Naive thymus-derived CD4-positive, alpha-beta T cell (primary cell): ENCODE data around the gene MKNK1. TPM values are rescaled to one million over a fixed set of nuclear protein-coding genes. Genes with fewer than 3 reads are reported as not detected.

ENCODE experiments used
- ATAC-seq: fragments of 150-1000 bp; cut with Tn5 transposase; 2 replicates; pipeline ENCODE4 v1.10.0; 2021; ENCODE audit warnings: mild to moderate bottlenecking, moderate library complexity
- CTCF ChIA-PET: fragments of 350-600 bp; sonication (Branson Sonifier 250); formaldehyde crosslinking; loops from one replicate; lab custom pipeline; 2021; ENCODE audit warnings: antibody characterized with exemption; lab: Charles Lee
- POLR2A ChIA-PET: fragments of 350-600 bp; sonication (Branson Sonifier 250); formaldehyde crosslinking; loops from one replicate; lab custom pipeline; 2021; ENCODE audit warnings: antibody characterized with exemption, inconsistent platforms; lab: Charles Lee
- DNase-seq, 9 donors: peaks; one replicate each; pipeline versions ENCODE4 v3.0.0 to v3.0.0-alpha.2; 2020 to 2022; ENCODE audit warnings: mixed read lengths in 1 of 9
- H3K27ac ChIP-seq: one replicate; pipeline ENCODE4 v1.7.0; 2013; ENCODE audit warnings: mild to moderate bottlenecking, low read depth, low read length, moderate library complexity
- H3K27me3 ChIP-seq, 2 donors: one replicate each; pipeline ENCODE4 v1.7.0; 2013; ENCODE audit warnings: low read length in 2 of 2, mild to moderate bottlenecking in 2 of 2, moderate library complexity in 2 of 2; ENCODE audit not compliant: control insufficient read depth in 2 of 2, insufficient read depth in 2 of 2
- H3K36me3 ChIP-seq, 3 experiments: 1 replicate in 2 of 3; 2 replicates in 1 of 3; pipeline ENCODE4 v1.7.0; 2013; ENCODE audit warnings: low read length in 3 of 3, mild to moderate bottlenecking in 3 of 3, moderate library complexity in 1 of 3; ENCODE audit not compliant: insufficient read depth in 3 of 3, control insufficient read depth in 2 of 3
- H3K4me1 ChIP-seq, 2 donors: one replicate each; pipeline ENCODE4 v1.7.0; 2013; ENCODE audit warnings: low read length in 2 of 2, mild to moderate bottlenecking in 2 of 2, moderate library complexity in 1 of 2; ENCODE audit not compliant: control insufficient read depth in 2 of 2, insufficient read depth in 2 of 2
- H3K4me3 ChIP-seq: 2 replicates; pipeline ENCODE4 v1.7.0; 2013; ENCODE audit warnings: mild to moderate bottlenecking, low read length
- H3K9me3 ChIP-seq, 3 experiments: 1 replicate in 2 of 3; 2 replicates in 1 of 3; pipeline ENCODE4 v1.7.0; 2013; ENCODE audit warnings: low read length in 3 of 3; ENCODE audit not compliant: control insufficient read depth in 2 of 3
- H3K27ac Mint-ChIP-seq, 9 donors: one replicate each; pipeline ENCODE4 v1.8.0; 2020 to 2022; ENCODE audit warnings: mixed read lengths in 9 of 9, mild to moderate bottlenecking in 8 of 9, moderate library complexity in 5 of 9, inconsistent platforms in 2 of 9
- H3K27me3 Mint-ChIP-seq, 5 donors: one replicate each; pipeline ENCODE4 v1.8.0; 2021 to 2022; ENCODE audit warnings: mixed read lengths in 5 of 5, mild to moderate bottlenecking in 1 of 5
- H3K36me3 Mint-ChIP-seq, 5 donors: one replicate each; pipeline ENCODE4 v1.8.0; 2020 to 2022; ENCODE audit warnings: mixed read lengths in 5 of 5, mild to moderate bottlenecking in 3 of 5, inconsistent platforms in 1 of 5
- H3K4me1 Mint-ChIP-seq, 7 donors: one replicate each; pipeline ENCODE4 v1.8.0; 2020 to 2022; ENCODE audit warnings: mixed read lengths in 7 of 7, mild to moderate bottlenecking in 3 of 7, inconsistent platforms in 1 of 7
- H3K4me3 Mint-ChIP-seq, 10 donors: one replicate each; pipeline ENCODE4 v1.8.0; 2020 to 2022; ENCODE audit warnings: mild to moderate bottlenecking in 10 of 10, mixed read lengths in 10 of 10, moderate library complexity in 6 of 10, inconsistent platforms in 2 of 10
- H3K9me3 Mint-ChIP-seq, 11 donors: one replicate each; pipeline ENCODE4 v1.8.0; 2020 to 2022; ENCODE audit warnings: mixed read lengths in 11 of 11, mild to moderate bottlenecking in 4 of 11, inconsistent platforms in 1 of 11, moderate library complexity in 1 of 11
- intact Hi-C, 2 donors: fragments of 100-400 bp; cut with micrococcal nuclease; formaldehyde crosslinking; loops; one replicate each; pipeline ENCODE4 v1.15.1; 2023
- polyA plus RNA-seq, 2 donors: library from polyadenylated mRNA; unstranded; fragments of 300-500 nt; fragmentation: Illumina TruSeq; gene quantifications; one replicate each; pipeline ENCODE4 v1.2.3, GENCODE V29; 2021
- total RNA-seq, 6 experiments: library from RNA in 5 of 6; stranded (reverse) in 5 of 6; gene quantifications; 1 replicate in 5 of 6; 2 replicates in 1 of 6; pipeline ENCODE4 v1.2.3 and lab custom pipeline; 2021 to 2026

The MKNK1 gene
- total and polyA plus RNA-seq, 7 experiments from 2014 or later = 21.9 to 80.1 (median 53.3) TPM

- peaks cover 0 to 20% (median 8%) of the 10 kb centered on the region in 7 donors for H3K4me1 Mint-ChIP-seq
- no peak overlapping the region for H3K4me3 Mint-ChIP-seq
- H3K36me3 ChIP-seq = no peaks in the 10 kb centered on the region
- POLR2A ChIA-PET = no interaction called here
- no peak overlapping the region for H3K27ac Mint-ChIP-seq
- DNase-seq = no peak
- CTCF ChIA-PET = no interaction called here
- no peaks in the 10 kb centered on the region for H3K27me3 ChIP-seq
- peaks cover 0 to 3% (median 0%) of the 10 kb centered on the region in 5 donors for H3K36me3 Mint-ChIP-seq
- H3K9me3 ChIP-seq = no peaks in the 10 kb centered on the region
- peaks cover 0 to 3% (median 0%) of the 10 kb centered on the region in 11 donors for H3K9me3 Mint-ChIP-seq
- peaks cover 0 to 12% of the 10 kb centered on the region in 2 donors for H3K4me1 ChIP-seq
- ATAC-seq = no peak
- H3K27ac ChIP-seq = no peak overlapping the region
- peaks cover 11 to 25% (median 15%) of the 10 kb centered on the region in 5 donors for H3K27me3 Mint-ChIP-seq
- intact Hi-C loops = no loop called here
- H3K4me3 ChIP-seq = no peak overlapping the region
These were observed 53.3 kb downstream of the MKNK1 start for GRCh38 chr1:46550751-46551231.

- intact Hi-C loops = no loop called here
- ATAC-seq (peak; percentile 89), DNase-seq (peak in 3 of 9 donors; percentile 18 to 34 (median 31))
- Mint-ChIP-seq H3K4me3 (no peak overlapping the region), H3K9me3 (peaks cover 0 to 3% (median 0%) of the 10 kb centered on the region in 11 donors), H3K27me3 (peaks cover 19 to 33% (median 23%) of the 10 kb centered on the region in 5 donors), H3K36me3 (peaks cover 0 to 3% (median 0%) of the 10 kb centered on the region in 5 donors), H3K4me1 (peaks cover 0 to 20% (median 8%) of the 10 kb centered on the region in 7 donors), H3K27ac (peak overlapping the region in 6 of 9 donors; percentile 1 to 74 (median 43))
- Histone ChIP-seq H3K27me3 (peaks cover 4 to 5% of the 10 kb centered on the region in 2 donors), H3K4me1 (peaks cover 0 to 12% of the 10 kb centered on the region in 2 donors), H3K36me3 (no peaks in the 10 kb centered on the region), H3K4me3 (no peak overlapping the region), H3K9me3 (no peaks in the 10 kb centered on the region), H3K27ac (no peak overlapping the region)
- POLR2A ChIA-PET = no interaction called here
- CTCF ChIA-PET = interaction anchor here (0.7 kb wide), 1 partner anchor 17 kb away, joined by 3 read pairs; no protein-coding TSS in a partner anchor
These were observed 54.1 kb downstream of the MKNK1 start for GRCh38 chr1:46549697-46550681.

GRCh38 chr1:46547481-46548383, 56.3 kb downstream of the MKNK1 start:
- Mint-ChIP-seq H3K27ac (no peak overlapping the region), H3K27me3 (peaks cover 40 to 49% (median 43%) of the 10 kb centered on the region in 5 donors), H3K4me3 (no peak overlapping the region), H3K36me3 (peaks cover 0 to 3% (median 0%) of the 10 kb centered on the region in 5 donors), H3K4me1 (peaks cover 4 to 20% (median 9%) of the 10 kb centered on the region in 7 donors), H3K9me3 (peaks cover 0 to 3% (median 0%) of the 10 kb centered on the region in 11 donors)
- Histone ChIP-seq H3K27ac (no peak overlapping the region), H3K4me3 (no peak overlapping the region), H3K36me3 (no peaks in the 10 kb centered on the region), H3K27me3 (peaks cover 6 to 9% of the 10 kb centered on the region in 2 donors), H3K9me3 (no peaks in the 10 kb centered on the region), H3K4me1 (peaks cover 0 to 12% of the 10 kb centered on the region in 2 donors)
- intact Hi-C loops = loop anchor here in 1 of 2 donors (1.0 kb wide), 1 partner anchor 100 kb away; no protein-coding TSS in a partner anchor
- ChIA-PET POLR2A (no interaction called here), CTCF (interaction anchor here (0.9 to 1.1 kb wide), 2 partner anchors 34 to 72 kb away, joined by 3 to 4 read pairs; no protein-coding TSS in a partner anchor)
- no peak for ATAC-seq
- DNase-seq = peak in 1 of 9 donors; percentile 14

- no peak for DNase-seq
- Mint-ChIP-seq H3K27me3 (peaks cover 52 to 54% (median 53%) of the 10 kb centered on the region in 5 donors), H3K4me3 (no peak overlapping the region), H3K27ac (peak overlapping the region in 1 of 9 donors; percentile 53), H3K36me3 (peaks cover 0 to 3% (median 0%) of the 10 kb centered on the region in 5 donors), H3K9me3 (peaks cover 0 to 3% (median 0%) of the 10 kb centered on the region in 11 donors), H3K4me1 (peaks cover 4 to 20% (median 9%) of the 10 kb centered on the region in 7 donors)
- H3K4me3 ChIP-seq = no peak overlapping the region
- CTCF ChIA-PET = no interaction called here
- H3K36me3 ChIP-seq = no peaks in the 10 kb centered on the region
- ATAC-seq = no peak
- no peaks in the 10 kb centered on the region for H3K9me3 ChIP-seq
- intact Hi-C loops = no loop called here
- peaks cover 6 to 9% of the 10 kb centered on the region in 2 donors for H3K27me3 ChIP-seq
- POLR2A ChIA-PET = no interaction called here
- no peak overlapping the region for H3K27ac ChIP-seq
- H3K4me1 ChIP-seq = peaks cover 0 to 12% of the 10 kb centered on the region in 2 donors
These were observed 57.9 kb downstream of the MKNK1 start for GRCh38 chr1:46546210-46546609.

- peaks cover 0 to 1% (median 0%) of the 10 kb centered on the region in 11 donors for H3K9me3 Mint-ChIP-seq
- ATAC-seq = no peak
- intact Hi-C loops = no loop called here
- Histone ChIP-seq H3K9me3 (no peaks in the 10 kb centered on the region), H3K27me3 (peaks cover 6 to 9% of the 10 kb centered on the region in 2 donors), H3K27ac (no peak overlapping the region), H3K36me3 (no peaks in the 10 kb centered on the region), H3K4me1 (peaks cover 0 to 12% of the 10 kb centered on the region in 2 donors), H3K4me3 (no peak overlapping the region)
- H3K27ac Mint-ChIP-seq = peak overlapping the region in 1 of 9 donors; percentile 90
- peaks cover 4 to 20% (median 9%) of the 10 kb centered on the region in 7 donors for H3K4me1 Mint-ChIP-seq
- DNase-seq = no peak
- H3K36me3 Mint-ChIP-seq = peaks cover 0 to 3% (median 0%) of the 10 kb centered on the region in 5 donors
- no peak overlapping the region for H3K4me3 Mint-ChIP-seq
- ChIA-PET POLR2A (no interaction called here), CTCF (no interaction called here)
- H3K27me3 Mint-ChIP-seq = peaks cover 53 to 56% (median 54%) of the 10 kb centered on the region in 5 donors
These were observed 58.3 kb downstream of the MKNK1 start for GRCh38 chr1:46545784-46546183.
